Left lung (tissue), 10 donors: Measurements from ENCODE around the gene SUSD1. TPM values are rescaled to one million over a fixed set of nuclear protein-coding genes. Genes with fewer than 3 reads are reported as not detected.

Experiments used
- ATAC-seq: fragments of 200-7000 bp; cut with Tn5 transposase; one replicate; pipeline ENCODE4 v1.9.1; 2020; ENCODE audit warnings: moderate library complexity
- DNase-seq, 4 donors: peaks; one replicate each; pipeline ENCODE4 v3.0.0-alpha.2; 2013 to 2020
- H3K27ac ChIP-seq, 2 donors: fragments of 200-600 bp; sonication (generic) in 1 of 2; one replicate each; pipeline versions ENCODE4 v1.5.0 to v1.8.0; 2020 to 2021
- H3K27me3 ChIP-seq, 2 donors: fragments of 200-600 bp; sonication (generic) in 1 of 2; one replicate each; pipeline versions ENCODE4 v1.5.0 to v1.8.0; 2020 to 2021
- H3K36me3 ChIP-seq, 2 donors: fragments of 200-600 bp; sonication (generic) in 1 of 2; one replicate each; pipeline versions ENCODE4 v1.5.0 to v1.8.0; 2020 to 2021
- H3K4me1 ChIP-seq, 2 donors: fragments of 200-600 bp; one replicate each; pipeline ENCODE4 v1.8.0; 2021
- H3K4me3 ChIP-seq, 2 donors: fragments of 200-600 bp; sonication (generic) in 1 of 2; one replicate each; pipeline versions ENCODE4 v1.5.0 to v1.8.0; 2020 to 2021; ENCODE audit warnings: mild to moderate bottlenecking in 1 of 2
- H3K9me3 ChIP-seq, 2 donors: fragments of 200-600 bp; sonication (generic) in 1 of 2; one replicate each; pipeline versions ENCODE4 v1.5.0 to v1.8.0; 2020 to 2021
- CTCF ChIP-seq, 2 donors: fragments of 200-600 bp; sonication (generic) in 1 of 2; IDR thresholded peaks; one replicate each; pipeline versions ENCODE4 v1.5.0 to v1.8.0; 2021; ENCODE audit warnings: antibody characterized with exemption in 2 of 2
- intact Hi-C, 2 donors: fragments of 100-400 bp; cut with DNase I; formaldehyde crosslinking; loops; one replicate each; pipeline versions ENCODE4 v1.11.2 to v1.14.2; 2022
- polyA plus RNA-seq, 6 donors: library from polyadenylated mRNA; unstranded; fragments of 120-200 nt; gene quantifications; one replicate each; pipeline ENCODE4 v1.2.1, GENCODE V29; 2013; ENCODE audit not compliant: insufficient read length in 6 of 6
- total RNA-seq, 2 donors: library from RNA; stranded (reverse); fragmentation: NEBNext Ultra II Directional; extraction: Animal tissue kit (Norgen Biotek cat#: 25700); gene quantifications; one replicate each; pipeline ENCODE4 v1.2.1, GENCODE V29; 2021
- donor health status: DM: no; HTN: yes; CAD: no.
- donor health status: DM: no; HTN: no; CAD: no.

Gene SUSD1
- total and polyA plus RNA-seq, 8 donors: 26.7 to 41.8 (median 32.8) TPM

- ATAC-seq (no peak), DNase-seq (no peak)
- Histone ChIP-seq H3K4me3 (no peak overlapping the region), H3K9me3 (no peaks in the 10 kb centered on the region), H3K36me3 (peaks cover 0 to 39% of the 10 kb centered on the region in 2 donors), H3K27ac (no peak overlapping the region), H3K4me1 (no peaks in the 10 kb centered on the region), H3K27me3 (no peaks in the 10 kb centered on the region)
- intact Hi-C loops: no loop called here
- TF ChIP-seq CTCF (IDR thresholded peaks at IDR 0.05): no peak
Measured at GRCh38 chr9:112125951-112126388, 49.1 kb downstream of the SUSD1 start.

- H3K27ac ChIP-seq: no peak overlapping the region
- no peak for TF ChIP-seq CTCF (IDR thresholded peaks at IDR 0.05)
- peak; percentile 63 for ATAC-seq
- no peaks in the 10 kb centered on the region for H3K27me3 ChIP-seq
- peak in 1 of 4 donors; percentile 48 for DNase-seq
- no peak overlapping the region for H3K4me3 ChIP-seq
- peaks cover 0 to 6% of the 10 kb centered on the region in 2 donors for H3K4me1 ChIP-seq
- intact Hi-C loops: no loop called here
- no peaks in the 10 kb centered on the region for H3K9me3 ChIP-seq
- H3K36me3 ChIP-seq: peaks cover 0 to 48% of the 10 kb centered on the region in 2 donors
Measured at GRCh38 chr9:112124156-112124555, 50.9 kb downstream of the SUSD1 start.

- Histone ChIP-seq H3K4me3 (no peak overlapping the region), H3K4me1 (peaks cover 0 to 6% of the 10 kb centered on the region in 2 donors), H3K27ac (no peak overlapping the region), H3K36me3 (peaks cover 0 to 50% of the 10 kb centered on the region in 2 donors), H3K9me3 (no peaks in the 10 kb centered on the region), H3K27me3 (no peaks in the 10 kb centered on the region)
- intact Hi-C loops: no loop called here
- no peak for TF ChIP-seq CTCF (IDR thresholded peaks at IDR 0.05)
- ATAC-seq: no peak
- no peak for DNase-seq
Measured at GRCh38 chr9:112121633-112122032, 53.5 kb downstream of the SUSD1 start.

- Histone ChIP-seq H3K4me1 (peaks cover 0 to 6% of the 10 kb centered on the region in 2 donors), H3K27me3 (no peaks in the 10 kb centered on the region), H3K36me3 (peaks cover 0 to 54% of the 10 kb centered on the region in 2 donors), H3K27ac (no peak overlapping the region), H3K9me3 (no peaks in the 10 kb centered on the region), H3K4me3 (no peak overlapping the region)
- DNase-seq: no peak
- peak; percentile 29 for ATAC-seq
- no peak for TF ChIP-seq CTCF (IDR thresholded peaks at IDR 0.05)
- intact Hi-C loops: no loop called here
Measured at GRCh38 chr9:112120439-112120925, 54.6 kb downstream of the SUSD1 start.

- Histone ChIP-seq H3K4me3 (no peak overlapping the region), H3K9me3 (no peaks in the 10 kb centered on the region), H3K27ac (peak overlapping the region in 1 of 2 donors; percentile 34), H3K36me3 (peaks cover 0 to 58% of the 10 kb centered on the region in 2 donors), H3K27me3 (no peaks in the 10 kb centered on the region), H3K4me1 (peaks cover 0 to 6% of the 10 kb centered on the region in 2 donors)
- DNase-seq: no peak
- intact Hi-C loops: no loop called here
- TF ChIP-seq CTCF (IDR thresholded peaks at IDR 0.05): no peak
- ATAC-seq: no peak
Measured at GRCh38 chr9:112120030-112120341, 55.1 kb downstream of the SUSD1 start.
